Activated T-helper 2 cell treated with anti-CD3 and anti-CD28 coated beads, Interferon-gamma antibody, Interleukin-2, Interleukin-4, amounts not matched to agents 10 μg/mL and 5 μg/mL and 100 μg/mL, durations not matched to agents 14 hours and 24 hours and 36 hours (primary cell): Measurements from ENCODE around the gene KCNN3. TPM values are rescaled to one million over a fixed set of nuclear protein-coding genes. Genes with fewer than 3 reads are reported as not detected.

Experiments
- DNase-seq: peaks from one replicate; pipeline ENCODE4 v3.0.0; 2021; ENCODE audit warnings: low spot score
- H3K27ac Mint-ChIP-seq: one replicate; pipeline ENCODE4 v1.8.0; 2021; ENCODE audit warnings: mixed read lengths
- H3K27me3 Mint-ChIP-seq: one replicate; pipeline ENCODE4 v1.8.0; 2021; ENCODE audit warnings: low read depth, mixed read lengths
- H3K36me3 Mint-ChIP-seq: one replicate; pipeline ENCODE4 v1.8.0; 2021; ENCODE audit warnings: low read depth, mixed read lengths
- H3K4me1 Mint-ChIP-seq: one replicate; pipeline ENCODE4 v1.8.0; 2021; ENCODE audit warnings: low read depth, mixed read lengths
- H3K4me3 Mint-ChIP-seq: one replicate; pipeline ENCODE4 v1.8.0; 2021; ENCODE audit warnings: low read depth, mild to moderate bottlenecking, moderate library complexity, mixed read lengths
- H3K9me3 Mint-ChIP-seq: one replicate; pipeline ENCODE4 v1.8.0; 2021; ENCODE audit warnings: mixed read lengths
- intact Hi-C: fragments of 100-400 bp; cut with micrococcal nuclease; formaldehyde crosslinking; loops from one replicate; pipeline ENCODE4 v1.15.1; 2023
- total RNA-seq: library from RNA; stranded (reverse); gene quantifications from 2 replicates; pipeline ENCODE4 v1.2.3, GENCODE V29; 2022

KCNN3 gene
- total RNA-seq, 1 donor from 2014 or later: 0.91 TPM

GRCh38 chr1:154851392-154852177 lies 18.5 kb downstream of the KCNN3 start:
- H3K9me3 Mint-ChIP-seq: no peaks in the 10 kb centered on the region
- H3K27ac Mint-ChIP-seq: no peak overlapping the region
- intact Hi-C loops: no loop called here
- H3K27me3 Mint-ChIP-seq: peaks cover 4% of the 10 kb centered on the region
- DNase-seq: no peak
- no peak overlapping the region for H3K4me3 Mint-ChIP-seq
- peaks cover 12% of the 10 kb centered on the region for H3K4me1 Mint-ChIP-seq
- no peaks in the 10 kb centered on the region for H3K36me3 Mint-ChIP-seq

- intact Hi-C loops: no loop called here
- H3K36me3 Mint-ChIP-seq: no peaks in the 10 kb centered on the region
- DNase-seq: no peak
- peaks cover 4% of the 10 kb centered on the region for H3K27me3 Mint-ChIP-seq
- no peak overlapping the region for H3K4me3 Mint-ChIP-seq
- no peaks in the 10 kb centered on the region for H3K9me3 Mint-ChIP-seq
- H3K4me1 Mint-ChIP-seq: peaks cover 8% of the 10 kb centered on the region
- no peak overlapping the region for H3K27ac Mint-ChIP-seq
These were observed 20.4 kb downstream of the KCNN3 start for GRCh38 chr1:154849645-154850131.

- peaks cover 4% of the 10 kb centered on the region for H3K27me3 Mint-ChIP-seq
- no peaks in the 10 kb centered on the region for H3K36me3 Mint-ChIP-seq
- intact Hi-C loops: no loop called here
- no peak for DNase-seq
- H3K4me3 Mint-ChIP-seq: no peak overlapping the region
- no peaks in the 10 kb centered on the region for H3K9me3 Mint-ChIP-seq
- H3K27ac Mint-ChIP-seq: no peak overlapping the region
- peaks cover 8% of the 10 kb centered on the region for H3K4me1 Mint-ChIP-seq
These were observed 21.1 kb downstream of the KCNN3 start for GRCh38 chr1:154848983-154849382.

- Mint-ChIP-seq H3K27me3 (peaks cover 4% of the 10 kb centered on the region), H3K36me3 (no peaks in the 10 kb centered on the region), H3K27ac (no peak overlapping the region), H3K4me3 (no peak overlapping the region), H3K4me1 (peaks cover 8% of the 10 kb centered on the region), H3K9me3 (no peaks in the 10 kb centered on the region)
- intact Hi-C loops: no loop called here
- no peak for DNase-seq
These were observed 22.2 kb downstream of the KCNN3 start for GRCh38 chr1:154847891-154848290.

- intact Hi-C loops: no loop called here
These were observed 23.3 kb downstream of the KCNN3 start for GRCh38 chr1:154846565-154847442.

GRCh38 chr1:154845879-154846278 lies 24.2 kb downstream of the KCNN3 start:
- Mint-ChIP-seq H3K36me3 (no peaks in the 10 kb centered on the region), H3K9me3 (no peaks in the 10 kb centered on the region), H3K4me3 (no peak overlapping the region), H3K27me3 (peaks cover 4% of the 10 kb centered on the region), H3K4me1 (peaks cover 8% of the 10 kb centered on the region), H3K27ac (no peak overlapping the region)
- no peak for DNase-seq
- intact Hi-C loops: no loop called here

More at GRCh38 chr1:154846565-154847442, 23.3 kb downstream of the KCNN3 start:
- H3K36me3 Mint-ChIP-seq: no peaks in the 10 kb centered on the region
- peaks cover 4% of the 10 kb centered on the region for H3K27me3 Mint-ChIP-seq
- peaks cover 8% of the 10 kb centered on the region for H3K4me1 Mint-ChIP-seq
- no peak for DNase-seq
- no peaks in the 10 kb centered on the region for H3K9me3 Mint-ChIP-seq
- no peak overlapping the region for H3K4me3 Mint-ChIP-seq
- no peak overlapping the region for H3K27ac Mint-ChIP-seq

GRCh38 chr1:154845174-154845573 lies 24.9 kb downstream of the KCNN3 start:
- DNase-seq: no peak
- intact Hi-C loops: no loop called here
- H3K4me3 Mint-ChIP-seq: no peak overlapping the region
- H3K27me3 Mint-ChIP-seq: peaks cover 4% of the 10 kb centered on the region
- H3K9me3 Mint-ChIP-seq: no peaks in the 10 kb centered on the region
- no peaks in the 10 kb centered on the region for H3K36me3 Mint-ChIP-seq
- no peak overlapping the region for H3K27ac Mint-ChIP-seq
- peaks cover 8% of the 10 kb centered on the region for H3K4me1 Mint-ChIP-seq

- H3K4me1 Mint-ChIP-seq: peaks cover under 1% of the 10 kb centered on the region
- H3K9me3 Mint-ChIP-seq: no peaks in the 10 kb centered on the region
- intact Hi-C loops: no loop called here
- DNase-seq: no peak
- H3K36me3 Mint-ChIP-seq: no peaks in the 10 kb centered on the region
- H3K27ac Mint-ChIP-seq: no peak overlapping the region
- no peak overlapping the region for H3K4me3 Mint-ChIP-seq
- H3K27me3 Mint-ChIP-seq: peaks cover 4% of the 10 kb centered on the region
These were observed 25.8 kb downstream of the KCNN3 start for GRCh38 chr1:154844297-154844681.

- Mint-ChIP-seq H3K4me1 (no peaks in the 10 kb centered on the region), H3K4me3 (no peak overlapping the region), H3K36me3 (no peaks in the 10 kb centered on the region), H3K27me3 (peaks cover 4% of the 10 kb centered on the region), H3K27ac (no peak overlapping the region), H3K9me3 (no peaks in the 10 kb centered on the region)
- intact Hi-C loops: no loop called here
- DNase-seq: no peak
These were observed 26.3 kb downstream of the KCNN3 start for GRCh38 chr1:154843636-154844296.

GRCh38 chr1:154842635-154843034 lies 27.4 kb downstream of the KCNN3 start:
- DNase-seq: no peak
- Mint-ChIP-seq H3K27ac (no peak overlapping the region), H3K27me3 (no peaks in the 10 kb centered on the region), H3K4me1 (no peaks in the 10 kb centered on the region), H3K36me3 (no peaks in the 10 kb centered on the region), H3K9me3 (no peaks in the 10 kb centered on the region), H3K4me3 (no peak overlapping the region)
- intact Hi-C loops: no loop called here

GRCh38 chr1:154841384-154841783 lies 28.7 kb downstream of the KCNN3 start:
- H3K4me1 Mint-ChIP-seq: no peaks in the 10 kb centered on the region
- no peak overlapping the region for H3K4me3 Mint-ChIP-seq
- no peak for DNase-seq
- H3K27ac Mint-ChIP-seq: no peak overlapping the region
- H3K9me3 Mint-ChIP-seq: no peaks in the 10 kb centered on the region
- H3K27me3 Mint-ChIP-seq: no peaks in the 10 kb centered on the region
- H3K36me3 Mint-ChIP-seq: no peaks in the 10 kb centered on the region
- intact Hi-C loops: no loop called here

- no peaks in the 10 kb centered on the region for H3K4me1 Mint-ChIP-seq
- H3K4me3 Mint-ChIP-seq: no peak overlapping the region
- peaks cover 3% of the 10 kb centered on the region for H3K27me3 Mint-ChIP-seq
- no peaks in the 10 kb centered on the region for H3K36me3 Mint-ChIP-seq
- no peak overlapping the region for H3K27ac Mint-ChIP-seq
- intact Hi-C loops: no loop called here
- no peak for DNase-seq
- no peaks in the 10 kb centered on the region for H3K9me3 Mint-ChIP-seq
These were observed 29.6 kb downstream of the KCNN3 start for GRCh38 chr1:154840269-154841176.
